ENCODE measurements around the gene MAP3K9.
A peak's percentile ranks its signal among the peaks of the same experiment; 100 is the strongest.

The MAP3K9 gene

DNA sequence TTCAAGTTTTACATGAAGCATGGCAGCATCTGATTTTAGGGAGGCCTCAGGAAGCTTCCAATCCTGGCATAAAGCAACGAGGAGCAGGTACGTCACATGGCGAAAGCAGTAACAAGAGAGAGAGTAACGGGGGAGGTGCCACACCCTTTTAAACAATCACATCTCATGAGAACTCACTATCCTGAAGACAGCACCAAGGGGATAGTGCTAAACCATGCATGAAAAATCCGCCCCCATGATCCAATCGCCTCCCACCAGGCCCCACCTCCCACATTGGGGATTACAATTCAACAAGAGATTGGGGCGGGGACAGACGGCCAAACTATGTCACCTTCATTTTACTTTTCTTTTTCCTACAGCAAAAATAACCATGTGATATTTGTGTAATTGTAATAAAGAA is 7.2 kb upstream of the MAP3K9 start:
- no peak for DNase-seq

DNA sequence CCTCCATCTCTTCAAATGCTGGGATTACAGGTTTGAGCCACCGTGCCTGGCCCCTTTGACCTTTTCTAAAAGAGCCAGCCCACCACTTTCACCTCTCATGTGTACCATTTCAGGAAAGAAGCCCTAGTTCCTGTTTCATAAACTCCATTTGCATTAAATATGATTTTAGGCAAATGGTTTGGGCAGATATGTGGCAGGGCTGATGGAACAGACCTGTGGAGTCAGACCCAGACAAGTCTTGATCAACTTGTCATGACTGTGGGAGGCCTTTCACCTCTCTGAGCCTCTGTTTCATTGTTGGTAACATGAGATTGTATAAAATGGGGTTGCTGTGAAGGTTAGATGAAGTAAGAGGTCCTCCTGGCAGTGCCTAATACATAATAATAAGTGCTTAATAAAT is 5.2 kb upstream of the MAP3K9 start:
- DNase-seq: no peak

DNA sequence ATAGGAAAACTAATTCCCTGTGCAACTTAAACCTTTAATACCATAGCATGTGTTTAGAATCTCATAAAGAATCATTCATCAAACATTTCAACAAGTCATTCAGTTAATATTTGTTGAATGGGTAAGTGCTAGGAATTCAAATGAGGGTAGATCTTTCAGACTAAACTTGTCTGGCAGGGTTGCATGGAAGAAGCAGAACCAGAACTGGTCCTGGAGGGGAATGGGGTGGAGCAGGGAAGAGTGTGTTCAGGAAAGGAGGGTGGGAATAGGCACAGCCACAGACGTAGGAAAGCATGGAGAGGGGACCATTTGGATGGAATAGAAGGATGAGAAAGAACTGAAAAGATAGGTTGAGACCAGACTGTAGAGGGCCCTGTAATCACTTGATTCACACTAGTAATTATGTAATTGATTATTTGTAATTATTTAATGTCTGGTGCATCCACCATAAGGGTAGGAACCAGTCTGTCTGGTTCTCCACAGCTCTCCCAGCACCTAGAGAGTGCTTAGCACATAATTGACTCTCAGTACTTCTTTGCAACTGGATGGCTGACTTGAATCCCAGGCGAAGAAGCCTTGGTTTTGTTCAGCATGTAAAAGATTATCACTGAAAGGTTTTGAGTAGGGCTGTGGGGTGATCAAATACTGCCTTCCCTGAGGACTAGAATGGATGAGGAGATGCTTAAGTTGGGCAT is 3.0 kb upstream of the MAP3K9 start:
- no peak for DNase-seq

DNA sequence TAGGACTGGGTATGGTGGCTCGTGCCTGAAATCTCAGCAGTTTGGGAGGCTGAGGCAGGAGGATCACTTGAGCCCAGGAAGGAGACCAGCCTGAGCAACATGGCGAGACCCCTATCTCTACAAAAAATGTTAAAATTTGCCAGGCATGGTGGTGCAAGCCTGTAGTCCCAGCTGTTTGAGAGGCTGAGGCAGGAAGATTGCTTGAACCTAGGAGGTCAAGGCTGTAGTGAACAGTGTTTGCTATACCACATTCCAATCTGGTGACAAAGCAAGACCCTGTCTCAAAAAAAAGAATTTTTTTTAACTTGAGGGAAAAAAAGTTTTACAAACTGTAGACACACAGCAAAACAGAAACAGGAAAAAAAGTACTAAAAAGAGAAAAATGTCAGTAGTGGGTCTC is 2.3 kb upstream of the MAP3K9 start:
- no peak for DNase-seq

DNA sequence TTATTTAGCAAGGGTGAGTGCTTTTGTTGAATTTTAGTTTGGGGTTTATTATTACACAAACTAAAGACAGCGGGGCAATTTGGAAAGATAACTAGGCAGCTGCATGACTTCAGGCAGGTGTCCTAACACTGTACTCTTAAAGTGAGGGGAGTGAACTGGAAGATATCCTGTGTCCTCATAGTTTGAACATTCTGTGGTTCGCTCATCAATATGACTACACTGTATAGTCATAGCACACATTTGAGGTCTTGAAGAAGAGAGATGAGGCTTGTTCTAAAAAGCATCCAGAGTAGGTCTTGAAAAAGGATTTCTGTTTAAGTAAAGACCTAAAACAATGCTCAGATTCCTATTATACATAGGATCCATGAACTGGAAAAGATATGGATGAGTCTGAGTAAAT is 1.7 kb upstream of the MAP3K9 start:
- no peak for DNase-seq

DNA sequence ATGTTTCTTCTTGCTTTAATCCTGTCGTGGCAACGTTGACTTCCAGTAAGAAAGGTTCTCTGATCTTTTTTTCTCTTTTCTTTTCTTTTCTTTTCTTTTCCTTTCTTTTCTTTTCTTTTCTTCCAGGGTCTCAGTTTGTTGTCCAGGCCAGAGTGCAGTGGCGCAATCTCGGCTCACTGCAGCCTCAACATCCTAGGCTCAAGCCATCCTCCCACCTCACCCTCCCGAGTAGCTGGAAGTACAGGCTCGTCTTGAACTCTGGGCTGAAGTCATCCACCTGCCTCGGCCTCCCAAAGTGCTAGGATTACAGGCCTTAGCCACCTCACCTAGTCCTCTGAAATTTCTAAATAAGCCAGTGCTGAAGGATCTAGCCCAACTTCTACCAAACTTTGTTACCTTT is 1.3 kb upstream of the MAP3K9 start:
- DNase-seq: no peak

DNA sequence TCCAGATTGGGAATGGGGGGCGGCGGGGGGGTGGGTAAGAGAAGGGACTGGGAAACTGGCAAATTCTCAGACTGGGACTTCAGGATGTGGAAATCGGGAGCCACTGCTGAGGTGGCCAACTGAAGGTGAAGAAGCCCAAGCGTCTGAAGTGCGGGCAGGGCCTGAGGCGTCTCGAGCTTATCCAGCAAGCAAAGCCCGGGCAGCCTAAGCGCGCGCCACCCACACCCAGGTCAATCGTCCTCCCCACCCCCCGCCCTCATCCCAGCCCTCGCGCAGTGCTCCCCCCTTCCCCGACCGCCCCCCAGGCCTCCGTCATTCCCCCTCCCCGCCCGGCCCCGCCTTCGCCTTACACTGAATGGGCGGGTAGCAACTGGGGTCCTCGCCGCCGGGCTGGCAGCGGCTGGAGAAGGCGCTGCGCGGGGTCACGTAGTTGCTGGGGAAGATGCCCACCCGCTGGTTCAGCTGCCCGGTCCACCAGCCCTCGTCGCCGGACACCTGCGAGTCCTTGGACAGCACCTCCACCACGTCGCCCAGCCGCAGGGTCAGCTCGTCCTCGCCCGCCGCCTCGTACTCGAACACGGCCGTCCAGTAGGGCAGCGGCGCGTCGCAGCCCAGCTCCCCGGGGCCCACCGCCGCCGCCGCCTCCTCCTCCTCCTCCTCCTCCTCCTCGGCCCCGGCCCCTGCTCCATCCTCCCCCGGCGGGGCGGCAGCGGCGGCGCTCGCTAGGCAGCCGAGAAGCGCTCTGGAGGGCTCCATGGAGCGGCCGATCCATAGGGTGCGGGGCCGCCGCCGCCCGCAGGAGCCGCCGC is 693 bp downstream of the MAP3K9 start:
- peak in 1 of 2 donors; percentile 20 for DNase-seq

DNA sequence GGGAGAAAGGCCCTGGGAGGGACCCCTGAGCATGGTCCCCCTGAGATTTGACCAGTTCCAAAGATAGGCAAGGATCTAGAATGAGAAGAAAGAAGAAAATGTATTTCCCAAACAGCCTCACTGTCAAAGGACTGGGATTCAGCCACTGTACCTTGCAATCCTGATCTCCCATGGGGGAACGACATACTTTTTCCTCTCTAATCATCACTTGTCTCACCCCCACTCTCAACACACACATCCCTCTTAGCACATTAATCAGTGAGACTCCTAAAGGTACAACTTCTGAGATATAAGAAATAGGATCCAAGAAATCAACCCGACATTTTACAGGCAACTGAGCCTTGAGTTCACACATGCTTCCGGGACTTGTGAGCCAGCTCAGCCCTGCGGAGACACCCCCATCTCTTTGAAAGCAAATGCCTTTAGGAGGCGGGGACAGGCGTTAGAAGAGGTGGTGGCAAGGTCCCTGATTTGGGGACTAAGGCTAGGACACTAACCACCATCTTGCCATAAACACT is 1.4 kb downstream of the MAP3K9 start:
- peak in 1 of 2 donors; percentile 41 for DNase-seq

DNA sequence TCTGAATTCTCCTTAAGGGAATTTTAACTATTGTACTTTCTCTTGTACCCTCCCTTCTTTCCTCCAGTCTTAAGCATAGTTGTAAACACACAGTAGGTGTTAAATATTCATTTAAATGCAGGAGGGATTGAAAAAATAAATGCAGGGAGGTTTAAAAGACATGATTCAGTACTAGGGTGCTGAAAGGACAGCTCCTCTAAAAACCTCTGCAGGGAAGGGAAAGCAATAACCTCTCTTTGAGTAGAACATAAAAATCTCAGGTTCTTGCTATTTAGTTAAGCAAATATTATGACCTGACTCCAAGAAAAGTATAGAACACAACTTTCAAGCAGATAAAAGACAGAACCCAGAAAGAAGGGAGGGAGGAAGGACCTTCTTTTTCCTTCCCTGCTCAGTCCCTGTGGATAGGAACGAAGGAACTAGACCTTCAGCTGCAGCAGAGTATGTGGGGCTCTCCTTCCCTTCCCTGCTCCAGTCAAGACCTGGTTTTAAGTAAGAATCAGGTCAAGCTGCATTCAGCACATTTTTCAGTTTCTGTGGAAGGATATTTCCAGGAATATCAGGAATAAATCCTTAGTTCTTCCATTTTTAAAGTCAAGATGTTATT is 4.7 kb downstream of the MAP3K9 start:
- DNase-seq: no peak

DNA sequence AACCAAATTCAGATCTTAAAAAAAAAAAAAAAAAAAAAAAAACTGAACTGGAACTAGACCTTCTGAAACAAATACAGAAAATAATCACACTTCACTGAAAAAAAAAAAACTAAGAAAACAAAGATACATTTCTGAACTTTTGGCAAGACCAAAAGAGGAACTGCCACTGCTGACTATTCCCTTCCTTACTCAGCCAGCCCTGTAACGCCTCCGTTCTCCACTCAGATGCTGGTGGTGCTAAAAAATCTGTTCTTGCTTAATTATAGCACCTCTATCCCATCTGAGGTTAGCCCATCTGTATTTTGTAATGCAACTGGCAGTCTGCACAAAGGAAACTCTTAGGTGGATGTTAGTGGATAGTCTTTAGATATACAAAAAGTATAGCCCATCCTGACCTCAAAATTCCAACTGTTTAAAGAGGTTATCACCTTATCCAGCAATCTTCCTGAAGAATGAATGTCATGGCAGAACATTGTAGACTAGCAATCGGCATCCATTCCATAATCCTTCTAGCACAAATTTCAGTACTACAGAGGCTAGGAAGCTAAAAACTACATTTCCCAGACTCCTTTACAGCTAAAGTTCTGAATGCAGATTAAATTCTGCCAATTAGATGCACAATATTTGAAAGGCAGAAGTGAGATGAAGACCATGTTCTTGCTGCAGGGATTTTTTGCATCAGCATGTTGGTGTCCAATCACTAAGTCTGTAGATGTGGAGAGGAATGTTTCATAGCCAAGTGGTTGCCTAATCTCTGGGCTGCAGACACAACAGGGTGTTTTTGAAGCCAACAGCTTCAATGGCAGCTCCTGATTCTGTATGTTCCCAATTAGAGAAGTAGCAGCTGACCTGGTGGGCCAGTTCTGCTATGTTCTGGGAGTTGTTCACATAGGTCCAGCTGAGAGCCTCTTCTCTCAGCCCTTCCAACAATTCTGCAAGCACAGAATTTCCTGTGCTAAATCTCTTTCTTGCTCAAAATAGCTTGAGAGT is 5.7 kb downstream of the MAP3K9 start:
- no peak for DNase-seq

DNA sequence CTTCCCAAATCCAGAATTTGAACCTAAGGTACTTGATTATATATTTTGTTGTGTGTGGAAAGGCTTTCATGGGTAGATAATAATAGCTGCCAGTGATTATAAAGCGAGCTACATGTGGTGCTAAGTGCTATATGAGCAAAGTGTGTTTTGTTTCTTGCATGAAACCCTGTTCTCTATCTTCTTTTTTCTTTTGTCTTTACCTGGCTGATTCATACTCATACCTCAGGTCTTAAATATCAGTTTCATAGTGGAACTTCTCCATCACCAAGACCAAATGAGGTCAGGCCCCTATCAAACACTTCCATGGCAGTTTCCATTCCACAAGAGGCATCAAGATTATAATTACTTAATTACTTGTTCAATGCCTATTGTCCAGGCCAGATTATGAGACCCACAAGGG is 6.9 kb downstream of the MAP3K9 start:
- no peak for DNase-seq

DNA sequence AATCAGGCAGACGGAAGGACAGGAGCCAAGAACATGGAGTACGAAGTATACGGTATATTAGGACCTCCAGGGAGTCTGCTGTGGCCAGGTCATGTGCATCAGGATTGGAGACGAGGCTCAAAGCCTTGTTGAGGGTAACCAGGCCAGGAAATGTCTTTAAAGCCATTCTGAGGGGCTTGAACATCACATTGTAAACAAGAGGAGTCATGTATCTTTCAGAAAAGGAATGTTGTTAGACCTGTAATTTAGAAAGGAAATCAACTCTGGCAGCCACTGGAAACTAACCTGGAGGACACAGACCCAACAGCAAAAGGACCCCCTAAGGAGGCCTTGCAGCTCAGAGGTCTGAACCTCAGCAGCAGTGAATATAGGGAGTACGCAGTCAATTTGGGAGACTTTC is 7.5 kb downstream of the MAP3K9 start:
- no peak for DNase-seq

DNA sequence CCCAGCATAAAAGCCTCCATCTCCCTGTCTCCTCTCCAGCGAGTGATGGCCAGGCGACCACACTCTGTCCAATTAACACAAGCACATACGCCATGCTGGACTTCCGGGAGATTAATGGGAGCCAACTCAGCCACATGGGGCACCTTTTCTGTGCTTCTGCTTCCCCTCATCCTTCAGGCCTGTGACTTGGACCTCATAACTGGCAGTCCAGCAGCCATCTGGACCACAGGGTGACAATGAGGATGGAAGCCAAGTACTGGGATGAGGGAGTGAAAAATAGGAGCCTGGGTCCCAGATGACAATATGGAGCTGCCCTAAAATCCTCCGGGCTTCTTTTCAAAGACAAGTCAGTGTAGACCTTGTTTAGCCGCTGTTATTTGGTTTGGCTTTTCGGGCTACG is 12.8 kb downstream of the MAP3K9 start:
- DNase-seq: no peak

DNA sequence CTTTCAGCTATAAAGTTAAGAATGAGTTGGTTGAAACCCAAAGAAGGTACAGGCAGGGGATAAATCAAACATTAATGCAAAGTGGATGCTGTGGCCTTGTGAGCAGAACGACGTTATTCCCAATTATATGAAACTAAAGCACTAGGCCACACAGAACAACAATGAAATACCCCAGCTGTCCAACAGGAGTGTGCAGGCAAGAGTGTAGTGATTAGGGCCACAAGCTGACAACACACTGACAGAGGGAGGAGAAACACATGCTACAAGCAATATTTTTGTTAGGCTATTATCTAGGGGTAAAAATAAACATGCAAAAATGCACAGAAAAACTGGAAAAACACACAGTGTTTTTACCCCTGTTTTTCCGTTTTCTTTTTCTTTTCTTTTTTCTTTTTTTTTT is 15.0 kb downstream of the MAP3K9 start:
- DNase-seq: no peak

DNA sequence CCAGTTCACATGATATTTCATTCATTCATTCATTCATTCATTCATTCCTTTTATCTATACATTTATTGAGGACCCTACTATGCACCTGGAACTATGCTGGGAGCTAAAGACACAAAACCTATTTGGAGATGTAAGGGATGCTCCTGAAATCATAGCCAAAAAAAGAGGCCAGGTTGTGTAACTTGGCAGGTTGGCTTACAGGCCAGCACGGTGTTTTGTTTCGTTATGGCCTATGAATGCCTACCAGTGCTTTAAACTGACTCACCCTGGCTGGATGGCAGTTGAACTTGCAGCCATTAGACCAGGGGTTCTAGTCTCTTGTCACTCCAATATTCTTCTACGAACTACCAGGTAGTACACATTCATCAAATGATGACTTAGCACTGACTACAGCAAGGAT is 15.7 kb downstream of the MAP3K9 start:
- DNase-seq: no peak

DNA sequence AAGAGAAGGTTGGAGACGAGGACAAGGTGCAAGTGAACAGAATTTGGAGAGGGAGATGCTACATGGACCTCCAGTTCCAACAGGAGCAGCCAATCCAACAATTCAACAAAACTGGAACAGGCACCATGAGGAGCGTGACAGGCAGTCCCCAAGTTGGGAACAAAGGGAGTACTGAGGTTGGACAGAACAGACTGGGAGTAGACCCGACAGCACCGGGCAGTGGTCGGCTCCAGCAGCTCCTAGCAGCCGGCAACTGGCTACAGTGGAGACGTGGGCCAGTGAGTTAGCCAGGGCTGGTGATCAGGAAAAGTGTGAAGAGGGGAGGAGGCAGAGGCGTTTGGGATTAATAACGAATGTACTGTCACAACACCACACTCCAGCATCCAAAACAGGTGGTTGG is 16.4 kb downstream of the MAP3K9 start:
- DNase-seq: no peak

DNA sequence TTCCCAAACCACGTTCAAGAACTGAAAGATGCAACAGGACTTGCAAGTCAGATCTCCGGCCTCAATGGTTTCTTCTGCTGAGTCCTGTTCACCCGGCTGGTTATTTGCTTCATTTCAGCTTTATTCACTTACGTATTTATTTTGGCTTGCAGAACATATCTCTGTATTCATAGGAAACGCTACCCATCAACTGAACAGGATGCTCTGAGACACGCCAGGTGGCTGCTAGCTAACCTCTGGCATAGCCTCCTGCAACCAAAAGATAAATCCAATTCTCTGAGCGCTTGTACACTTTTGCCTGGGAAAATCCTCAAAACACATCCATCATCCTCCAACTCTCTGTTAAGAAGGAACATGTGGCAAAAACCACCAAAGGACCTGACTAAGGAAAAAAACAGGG is 17.3 kb downstream of the MAP3K9 start:
- DNase-seq: no peak

DNA sequence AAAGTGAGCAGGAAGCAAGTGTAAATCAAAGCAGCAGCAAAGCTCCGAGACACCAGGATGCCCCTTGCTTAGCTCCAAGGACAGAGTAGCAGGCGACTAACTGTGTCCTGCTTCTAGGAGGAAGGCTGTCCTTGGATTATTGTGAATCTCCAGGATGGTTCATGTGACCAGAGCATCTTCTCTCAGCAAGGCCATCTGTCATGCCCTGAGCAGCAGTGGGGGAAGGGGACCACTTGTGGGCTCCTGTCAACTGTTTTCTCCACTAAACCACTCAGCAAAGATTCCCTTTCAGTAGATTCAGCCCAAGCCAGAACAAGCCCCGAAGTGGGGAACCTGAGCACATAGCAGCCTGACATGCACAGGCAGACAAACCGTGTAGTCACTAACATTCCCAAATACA is 19.4 kb downstream of the MAP3K9 start:
- no peak for DNase-seq

DNA sequence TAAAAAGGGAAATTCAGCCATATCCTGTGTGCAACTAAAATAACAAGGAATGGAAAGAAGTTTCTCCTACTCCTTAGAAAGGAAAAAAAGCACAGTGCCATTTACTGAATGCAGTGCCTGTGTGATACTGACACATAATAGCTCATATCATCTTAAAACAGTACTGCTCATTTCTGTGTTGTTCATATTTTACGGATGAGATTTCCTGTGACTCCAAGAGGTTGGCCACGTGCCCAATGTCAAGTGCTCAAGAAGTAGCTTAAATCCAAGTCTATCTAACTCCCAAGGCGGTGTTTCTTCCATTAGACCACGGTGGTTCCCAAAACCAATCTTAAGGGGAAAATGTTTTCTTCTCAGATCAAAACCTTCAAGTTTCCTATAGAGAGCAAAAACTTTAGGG is 20.0 kb downstream of the MAP3K9 start:
- DNase-seq: no peak

DNA sequence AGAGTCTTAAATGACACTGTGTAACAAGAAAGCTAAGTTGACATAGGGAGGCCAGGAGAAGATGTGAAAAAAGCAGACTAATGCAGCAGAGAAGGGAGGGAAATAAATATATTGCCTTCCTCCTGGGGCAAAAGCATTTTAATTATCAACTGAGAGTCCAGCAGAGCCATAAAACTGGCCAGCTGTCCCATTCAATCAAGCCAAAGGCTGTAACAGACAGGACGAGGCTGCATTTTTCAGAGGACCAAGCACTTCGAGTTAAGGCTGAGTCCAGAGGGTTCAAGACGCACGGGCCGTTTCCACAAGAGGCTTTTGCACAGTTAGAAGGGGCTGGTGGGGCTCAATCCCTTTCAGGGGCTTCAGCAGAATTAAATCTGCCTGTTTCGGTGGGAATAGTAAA is 20.4 kb downstream of the MAP3K9 start:
- DNase-seq: no peak

DNA sequence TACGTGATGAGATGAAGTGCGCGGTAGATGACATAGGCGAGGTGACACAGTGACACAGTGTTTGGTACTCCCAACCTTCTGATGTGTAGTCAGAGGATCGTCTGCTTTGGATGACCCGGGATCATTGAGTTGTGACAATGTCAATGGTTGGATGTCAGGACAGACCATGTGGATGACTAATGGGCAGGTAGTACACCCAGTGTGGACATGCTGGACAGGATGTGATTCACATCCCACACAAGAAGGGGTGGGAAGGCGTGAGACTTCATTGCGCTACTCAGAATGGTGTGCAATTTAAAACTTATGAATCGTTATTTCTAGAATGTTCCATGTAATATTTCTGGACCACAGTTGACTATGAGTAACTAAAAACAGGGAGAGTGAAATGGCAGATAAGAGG is 23.8 kb downstream of the MAP3K9 start:
- DNase-seq: no peak

DNA sequence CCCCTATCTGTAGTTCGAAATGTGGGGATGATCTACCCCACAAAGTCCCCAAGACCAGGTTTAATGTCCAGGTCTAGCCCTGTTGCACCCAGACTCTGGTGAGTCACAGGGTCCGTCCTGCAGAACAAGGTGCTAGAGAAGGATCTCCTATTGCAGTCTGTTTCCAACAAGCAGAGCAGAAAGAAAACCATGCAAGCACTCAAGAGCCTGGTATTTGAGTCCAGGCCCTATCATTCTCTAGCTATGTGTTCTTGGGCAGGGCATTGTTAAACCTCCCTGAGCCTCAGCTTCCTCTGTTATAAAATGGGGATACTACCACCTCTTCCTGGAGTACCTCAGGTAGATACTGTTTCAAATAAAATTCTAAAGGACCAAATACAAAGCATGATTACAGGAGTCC is 24.4 kb downstream of the MAP3K9 start:
- DNase-seq: no peak

DNA sequence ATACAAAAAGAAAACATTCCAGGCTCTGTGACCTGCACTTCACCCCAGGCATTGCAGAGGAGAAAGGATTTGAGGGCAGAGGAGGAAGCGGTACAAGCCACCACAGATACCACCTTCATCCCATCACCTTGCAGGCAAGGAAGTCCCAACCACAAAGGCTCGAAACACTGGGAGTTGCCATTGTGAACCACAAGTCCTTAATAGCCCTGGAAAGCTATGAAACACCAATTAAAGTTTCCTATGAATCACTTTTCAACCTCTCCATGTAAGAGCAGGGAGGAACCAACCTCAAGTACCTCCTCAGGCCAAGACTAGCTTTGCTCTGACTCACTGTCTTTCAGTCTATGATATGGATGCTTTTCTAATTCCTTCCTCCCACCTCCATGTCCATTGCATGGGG is 27.0 kb downstream of the MAP3K9 start:
- DNase-seq: no peak

Measured in stimulated activated CD4-positive, alpha-beta T cell treated with anti-CD3 and anti-CD28 coated beads, Interleukin-2, amount 100 ng/mL, for 48 hours (primary cell).